Retinal pigment epithelial cell (primary cell): Measurements from ENCODE around the gene CES1.
"Not testable (repeated sequence)": the region's sequence is repeated elsewhere in the genome, so short reads cannot be mapped to it uniquely, and the experiment has no call there.

Experiments
- DNase-seq: peaks from one replicate; pipeline ENCODE4 v3.0.0-alpha.2; 2010; ENCODE audit warnings: low read depth
- H3K4me3 ChIP-seq: 2 replicates; pipeline ENCODE4 v1.5.1; 2011; ENCODE audit warnings: mild to moderate bottlenecking, low read length, control low read depth, moderate library complexity
- TF ChIP-seq, protein P1 (sequence below): conservative IDR thresholded peaks from 2 replicates; pipeline ENCODE4 v1.5.1; 2011; ENCODE audit warnings: low read depth, low read length, control low read depth, inconsistent platforms

Gene CES1

GRCh38 chr16:55822280-55822810 is 10.6 kb downstream of the CES1 start:
- H3K4me3 ChIP-seq, result no peak overlapping the region
- TF ChIP-seq, protein P1, sequence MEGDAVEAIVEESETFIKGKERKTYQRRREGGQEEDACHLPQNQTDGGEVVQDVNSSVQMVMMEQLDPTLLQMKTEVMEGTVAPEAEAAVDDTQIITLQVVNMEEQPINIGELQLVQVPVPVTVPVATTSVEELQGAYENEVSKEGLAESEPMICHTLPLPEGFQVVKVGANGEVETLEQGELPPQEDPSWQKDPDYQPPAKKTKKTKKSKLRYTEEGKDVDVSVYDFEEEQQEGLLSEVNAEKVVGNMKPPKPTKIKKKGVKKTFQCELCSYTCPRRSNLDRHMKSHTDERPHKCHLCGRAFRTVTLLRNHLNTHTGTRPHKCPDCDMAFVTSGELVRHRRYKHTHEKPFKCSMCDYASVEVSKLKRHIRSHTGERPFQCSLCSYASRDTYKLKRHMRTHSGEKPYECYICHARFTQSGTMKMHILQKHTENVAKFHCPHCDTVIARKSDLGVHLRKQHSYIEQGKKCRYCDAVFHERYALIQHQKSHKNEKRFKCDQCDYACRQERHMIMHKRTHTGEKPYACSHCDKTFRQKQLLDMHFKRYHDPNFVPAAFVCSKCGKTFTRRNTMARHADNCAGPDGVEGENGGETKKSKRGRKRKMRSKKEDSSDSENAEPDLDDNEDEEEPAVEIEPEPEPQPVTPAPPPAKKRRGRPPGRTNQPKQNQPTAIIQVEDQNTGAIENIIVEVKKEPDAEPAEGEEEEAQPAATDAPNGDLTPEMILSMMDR, result no peak
- no peak for DNase-seq

- H3K4me3 ChIP-seq, result no peak overlapping the region
- DNase-seq, result no peak
- TF ChIP-seq, protein P1, result no peak
These were observed 11.7 kb downstream of the CES1 start for GRCh38 chr16:55821210-55821609.

DNA sequence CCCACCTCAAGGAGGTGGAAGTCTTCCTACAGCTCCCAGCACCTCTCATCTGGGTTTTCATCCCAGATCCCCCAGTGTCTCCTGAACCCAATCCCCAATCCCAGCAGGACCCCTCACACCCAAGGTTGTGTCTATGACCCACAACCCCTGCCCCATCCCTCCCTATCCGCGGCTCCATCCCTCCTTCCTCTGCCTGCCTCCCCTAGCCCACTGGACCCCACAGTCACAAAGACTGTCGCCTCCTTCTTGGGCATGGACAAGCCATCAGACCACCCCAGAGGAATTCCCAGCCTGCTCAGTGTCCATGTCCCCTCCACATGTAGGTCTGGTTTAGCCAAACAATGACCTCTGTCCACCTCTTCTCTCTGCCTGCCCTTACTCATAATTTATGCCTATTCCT is 12.3 kb downstream of the CES1 start:
- TF ChIP-seq, protein P1, result no peak
- DNase-seq, result no peak
- no peak overlapping the region for H3K4me3 ChIP-seq

DNA sequence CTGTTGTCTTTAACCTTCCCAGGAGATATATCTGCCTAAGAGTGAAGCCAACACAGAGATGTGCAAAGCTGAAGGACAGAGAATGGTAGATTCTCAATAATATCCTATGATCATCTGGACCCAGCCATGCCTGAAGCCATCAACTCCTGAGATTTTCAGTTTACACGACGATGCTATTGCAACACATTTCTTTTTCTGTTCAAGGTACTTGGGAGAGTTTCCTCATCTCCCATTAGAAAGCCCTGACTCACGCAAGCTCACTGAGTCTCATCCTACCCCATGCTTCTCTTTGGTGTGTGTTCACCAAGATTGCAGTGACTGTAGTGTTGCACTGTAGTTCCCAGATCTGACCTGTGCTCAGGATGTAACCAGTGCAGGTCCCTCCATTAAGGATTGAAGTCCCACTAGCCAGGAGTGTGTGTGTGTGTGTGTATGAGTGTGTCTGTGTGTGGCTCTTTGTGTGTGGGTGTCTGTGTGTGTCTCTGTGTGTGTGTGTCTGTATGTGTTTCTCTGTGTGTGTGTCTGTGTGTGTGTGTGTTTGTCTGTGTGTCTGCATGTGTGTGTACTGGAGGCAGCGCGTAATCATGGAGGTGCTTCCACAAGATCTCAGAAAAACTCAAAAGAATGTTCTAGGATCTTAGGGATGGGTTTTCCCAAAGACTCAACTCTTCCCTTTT is 15.5 kb downstream of the CES1 start:
- TF ChIP-seq, protein P1, result no peak
- DNase-seq, result no peak
- no peak overlapping the region for H3K4me3 ChIP-seq

DNA sequence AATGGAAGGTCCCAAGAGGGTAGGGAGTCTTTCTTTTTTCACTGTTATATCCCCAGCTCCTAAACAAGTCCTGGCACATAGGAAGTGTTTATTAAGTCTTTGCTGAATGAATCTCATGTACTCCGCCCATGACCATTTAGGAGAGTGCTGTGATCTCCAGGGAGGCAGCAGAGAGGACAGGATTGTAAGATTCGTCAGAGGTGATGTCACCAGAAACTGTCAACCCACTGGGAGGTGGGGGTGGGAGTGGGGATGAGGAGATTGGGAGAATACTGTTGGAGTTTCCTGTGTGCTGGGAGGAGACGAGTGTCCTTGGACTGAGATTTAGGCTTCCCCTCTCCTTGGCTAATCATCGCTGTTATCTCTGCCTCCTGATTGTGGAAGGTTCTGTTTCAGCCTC is 16.7 kb downstream of the CES1 start:
- H3K4me3 ChIP-seq, DNase-seq: not testable (repeated sequence)

DNA sequence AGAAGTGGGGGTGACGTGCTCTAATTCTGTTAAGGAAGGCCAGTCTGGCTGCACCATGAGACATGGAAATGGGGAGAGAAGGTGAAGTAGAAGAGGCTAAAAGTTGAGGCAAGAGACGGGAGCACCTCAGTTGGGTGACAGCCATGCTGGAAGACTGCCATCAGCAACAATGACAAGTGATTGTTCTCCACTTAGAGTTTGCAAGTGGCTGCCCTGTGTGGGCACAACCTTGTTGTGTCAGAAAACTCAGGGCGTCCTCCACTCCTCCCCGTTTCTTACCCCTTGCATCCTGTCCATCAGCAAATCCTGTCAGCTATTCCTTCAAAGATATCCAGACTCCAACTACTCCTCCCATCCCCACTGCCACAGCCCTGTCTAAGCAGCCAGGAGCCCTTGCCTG is 17.6 kb downstream of the CES1 start:
- no peak for DNase-seq
- TF ChIP-seq, protein P1, result no peak
- no peak overlapping the region for H3K4me3 ChIP-seq

DNA sequence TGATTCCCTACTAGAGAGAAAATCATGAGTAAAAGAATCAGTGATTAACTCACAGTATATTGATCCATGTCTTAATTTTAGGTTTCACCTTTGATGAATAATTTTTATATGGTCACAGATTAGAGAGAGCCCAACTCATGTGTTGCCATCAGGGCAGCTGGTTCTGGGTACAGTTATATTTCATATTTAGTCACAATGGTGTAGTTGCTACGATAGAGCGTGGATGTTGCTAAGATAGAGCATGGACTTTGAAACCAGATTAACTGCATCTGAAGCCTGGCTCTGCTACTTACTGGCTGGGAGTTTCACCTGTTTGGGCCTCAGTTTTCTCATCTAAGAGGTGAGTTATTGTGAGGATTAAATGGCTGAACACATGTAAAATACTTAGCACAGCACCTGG is 18.7 kb downstream of the CES1 start:
- not testable (repeated sequence) for DNase-seq, H3K4me3 ChIP-seq

- not testable (repeated sequence) for H3K4me3 ChIP-seq, DNase-seq
These were observed 19.2 kb downstream of the CES1 start for GRCh38 chr16:55813730-55814129.

GRCh38 chr16:55812951-55813350 is 19.9 kb downstream of the CES1 start:
- no peak overlapping the region for H3K4me3 ChIP-seq
- DNase-seq, result no peak
- TF ChIP-seq, protein P1, result no peak
